ENCODE data around the gene RASSF4. TPM values are rescaled to one million over a fixed set of nuclear protein-coding genes. Genes with fewer than 3 reads are reported as not detected.

The RASSF4 gene
- polyA plus RNA-seq, 4 donors = 16.1 to 136 (median 51.8) TPM

DNA sequence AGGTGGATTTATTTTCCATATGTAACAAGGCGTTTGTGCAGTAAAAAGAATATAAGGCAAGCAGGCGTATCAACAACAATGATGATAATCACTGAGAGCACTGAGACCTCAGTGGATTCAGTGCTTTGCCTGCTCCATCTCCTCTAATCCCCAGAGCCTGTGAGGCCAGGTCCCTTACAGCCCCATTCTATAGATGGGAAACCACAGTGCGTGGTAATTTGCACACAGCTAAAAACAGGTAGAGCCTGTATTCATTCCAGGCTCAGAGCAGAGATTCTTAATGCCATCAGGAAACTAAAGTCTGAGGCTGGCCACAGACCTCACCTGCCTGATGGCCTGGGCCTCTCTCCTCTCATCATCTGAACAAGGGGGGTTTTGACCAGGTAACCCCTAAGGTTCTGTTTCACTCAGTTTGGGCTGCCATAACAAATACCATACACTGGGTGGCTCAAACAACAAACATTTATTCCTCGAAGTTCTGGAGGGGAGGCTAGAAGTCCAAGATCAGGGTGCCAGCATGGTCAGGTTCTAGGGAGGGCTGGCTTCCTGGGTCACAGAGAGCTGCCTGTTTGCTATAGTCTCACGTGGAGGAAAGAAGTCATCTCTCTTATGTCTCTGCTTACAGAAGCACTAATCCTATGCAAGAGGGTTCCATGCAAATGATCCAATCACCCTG is 10.3 kb upstream of the RASSF4 start:
- H3K27me3 ChIP-seq (ENCODE audit: control insufficient read depth in 3 of 3, insufficient read depth in 3 of 3, low read length in 3 of 3) = no peaks in the 10 kb centered on the region
- no peaks in the 10 kb centered on the region for H3K9me3 ChIP-seq (ENCODE audit: control insufficient read depth in 2 of 2, insufficient read depth in 1 of 2, low read depth in 1 of 2, low read length in 1 of 2)
- peaks cover 0 to 2% (median 2%) of the 10 kb centered on the region in 3 donors for H3K36me3 ChIP-seq (ENCODE audit: control insufficient read depth in 3 of 3, insufficient read depth in 2 of 3, low read depth in 1 of 3, low read length in 3 of 3)
- WGBS, 3 donors = 63 to 69% (median 64%) methylated on average over 5 of the region's 5 CpGs
- peaks cover 2 to 45% (median 5%) of the 10 kb centered on the region in 3 donors for H3K4me1 ChIP-seq (ENCODE audit: control insufficient read depth in 3 of 3, insufficient read depth in 2 of 3, low read depth in 1 of 3, low read length in 2 of 3)
- no peak for DNase-seq
- no peak for FAIRE-seq
- no peak overlapping the region for H3K4me3 ChIP-seq (ENCODE audit: low read depth in 1 of 3, low read length in 3 of 3)
- H3K27ac ChIP-seq (ENCODE audit: low read depth in 1 of 3, low read length in 2 of 3) = peak overlapping the region in 1 of 3 donors; percentile 73

DNA sequence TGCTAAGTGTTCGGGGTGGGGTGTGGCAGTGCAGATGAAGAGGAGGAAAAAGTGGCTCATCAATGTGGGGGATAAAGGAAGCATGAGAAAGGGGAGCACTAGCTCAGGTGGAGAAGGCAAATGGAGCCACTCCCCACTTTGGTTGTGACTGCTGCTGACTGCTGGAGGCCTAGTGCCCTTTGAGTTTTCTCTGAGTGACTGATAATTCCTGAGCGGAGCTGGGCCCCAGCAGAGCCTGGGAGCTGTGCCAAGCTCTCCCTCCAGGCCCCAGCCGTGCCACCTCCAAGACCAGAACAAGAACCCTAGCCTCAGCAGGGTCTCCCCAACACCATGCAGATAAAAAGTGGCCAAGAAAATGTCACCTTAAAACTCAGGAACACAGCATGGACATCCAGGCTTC is 9.7 kb upstream of the RASSF4 start:
- no peaks in the 10 kb centered on the region for H3K9me3 ChIP-seq (ENCODE audit: control insufficient read depth in 2 of 2, insufficient read depth in 1 of 2, low read depth in 1 of 2, low read length in 1 of 2)
- peaks cover 2 to 45% (median 5%) of the 10 kb centered on the region in 3 donors for H3K4me1 ChIP-seq (ENCODE audit: control insufficient read depth in 3 of 3, insufficient read depth in 2 of 3, low read depth in 1 of 3, low read length in 2 of 3)
- peak; percentile 64 to 72 for DNase-seq
- H3K4me3 ChIP-seq (ENCODE audit: low read depth in 1 of 3, low read length in 3 of 3) = no peak overlapping the region
- FAIRE-seq = no peak
- peak overlapping the region in 1 of 3 donors; percentile 73 for H3K27ac ChIP-seq (ENCODE audit: low read depth in 1 of 3, low read length in 2 of 3)
- H3K36me3 ChIP-seq (ENCODE audit: control insufficient read depth in 3 of 3, insufficient read depth in 2 of 3, low read depth in 1 of 3, low read length in 3 of 3) = peaks cover 0 to 5% (median 2%) of the 10 kb centered on the region in 3 donors
- H3K27me3 ChIP-seq (ENCODE audit: control insufficient read depth in 3 of 3, insufficient read depth in 3 of 3, low read length in 3 of 3) = no peaks in the 10 kb centered on the region
- WGBS, 3 donors = 6 to 55% (median 37%) methylated on average over 3 of the region's 3 CpGs

DNA sequence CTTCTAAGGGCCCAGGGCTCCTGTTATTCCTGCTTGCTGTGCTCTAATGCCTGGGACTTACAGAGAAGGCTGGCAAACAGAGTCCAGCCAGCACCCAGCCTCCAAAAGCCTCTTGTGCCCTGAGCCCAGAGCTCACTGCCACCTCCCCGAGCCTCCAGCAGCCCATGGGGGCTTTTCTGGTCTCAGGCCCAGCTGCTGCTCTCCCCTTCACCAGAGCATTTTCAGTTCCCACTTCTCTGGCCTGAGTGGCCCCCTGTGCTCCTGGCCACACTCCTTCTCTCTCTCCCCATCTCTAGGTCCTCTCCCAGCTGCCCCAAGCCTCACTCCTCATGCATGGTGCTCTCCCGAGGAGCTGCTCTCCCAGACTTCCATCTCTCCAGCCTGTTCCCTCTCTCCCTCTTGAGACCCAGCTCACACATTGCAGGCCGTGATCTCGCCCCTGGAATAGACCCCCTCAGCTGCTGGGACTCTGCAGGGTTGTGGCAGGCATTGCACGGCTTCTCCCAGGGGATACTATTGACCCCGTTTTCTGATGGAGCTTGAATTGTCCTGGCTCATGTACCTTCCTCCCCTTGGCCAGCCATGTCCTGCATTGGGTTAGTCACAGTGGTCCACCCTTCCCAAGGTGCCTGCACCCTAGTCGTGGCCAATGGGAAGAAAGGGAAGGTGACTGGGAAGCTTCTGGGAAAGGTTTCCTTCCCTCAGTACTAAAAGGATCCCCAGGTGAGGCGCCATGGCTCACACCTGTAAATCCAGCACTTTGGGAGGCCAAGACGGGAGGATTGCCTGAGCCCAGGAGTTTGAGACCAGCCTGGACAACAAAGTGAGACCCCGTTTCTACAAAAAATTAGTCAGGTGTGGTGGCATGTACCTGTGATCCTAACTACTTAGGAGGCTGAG is 9.0 kb upstream of the RASSF4 start:
- H3K27ac ChIP-seq (ENCODE audit: low read depth in 1 of 3, low read length in 2 of 3) = peak overlapping the region in 1 of 3 donors; percentile 73
- DNase-seq (no peak), FAIRE-seq (no peak)
- WGBS, 3 donors = 89 to 92% (median 89%) methylated on average over 10 of the region's 10 CpGs
- no peaks in the 10 kb centered on the region for H3K9me3 ChIP-seq (ENCODE audit: control insufficient read depth in 2 of 2, insufficient read depth in 1 of 2, low read depth in 1 of 2, low read length in 1 of 2)
- no peaks in the 10 kb centered on the region for H3K27me3 ChIP-seq (ENCODE audit: control insufficient read depth in 3 of 3, insufficient read depth in 3 of 3, low read length in 3 of 3)
- peaks cover 0 to 5% (median 2%) of the 10 kb centered on the region in 3 donors for H3K36me3 ChIP-seq (ENCODE audit: control insufficient read depth in 3 of 3, insufficient read depth in 2 of 3, low read depth in 1 of 3, low read length in 3 of 3)
- peaks cover 2 to 45% (median 5%) of the 10 kb centered on the region in 3 donors for H3K4me1 ChIP-seq (ENCODE audit: control insufficient read depth in 3 of 3, insufficient read depth in 2 of 3, low read depth in 1 of 3, low read length in 2 of 3)
- no peak overlapping the region for H3K4me3 ChIP-seq (ENCODE audit: low read depth in 1 of 3, low read length in 3 of 3)

DNA sequence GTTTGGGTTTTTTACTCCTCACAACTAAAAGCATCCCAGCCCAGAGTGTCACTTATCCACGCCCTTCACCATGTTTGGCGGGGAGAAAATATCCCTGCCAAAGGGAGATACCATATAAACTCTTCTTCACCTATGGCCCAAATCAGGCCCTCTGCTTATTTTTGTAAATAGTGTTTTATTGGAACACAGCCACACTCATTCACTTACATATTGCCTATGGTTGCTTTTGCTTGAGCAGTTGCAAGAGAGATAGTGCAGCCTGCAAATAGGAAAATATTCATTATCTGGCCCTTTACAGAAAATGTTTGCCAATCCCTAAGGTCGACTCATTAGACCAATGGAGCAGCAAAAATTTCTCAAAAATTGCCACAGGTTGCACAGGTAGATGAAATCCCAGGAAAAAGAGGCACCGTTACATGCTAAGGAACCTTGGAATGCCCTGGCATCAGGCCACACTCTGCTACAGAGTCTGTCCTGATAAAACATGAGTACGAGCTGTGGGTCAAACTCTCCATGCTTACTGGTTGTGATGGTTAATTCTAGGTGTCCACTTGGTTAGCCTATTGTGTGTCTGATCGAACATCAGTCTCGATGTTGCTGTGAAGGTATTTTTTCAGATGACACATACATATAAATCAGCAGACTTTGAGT is 7.9 kb upstream of the RASSF4 start:
- DNase-seq (no peak), FAIRE-seq (no peak)
- Histone ChIP-seq H3K4me1 (ENCODE audit: control insufficient read depth in 3 of 3, insufficient read depth in 2 of 3, low read depth in 1 of 3, low read length in 2 of 3) (peaks cover 2 to 38% (median 5%) of the 10 kb centered on the region in 3 donors), H3K9me3 (ENCODE audit: control insufficient read depth in 2 of 2, insufficient read depth in 1 of 2, low read depth in 1 of 2, low read length in 1 of 2) (peaks cover 0 to 2% of the 10 kb centered on the region in 2 donors), H3K36me3 (ENCODE audit: control insufficient read depth in 3 of 3, insufficient read depth in 2 of 3, low read depth in 1 of 3, low read length in 3 of 3) (peaks cover 0 to 13% (median 2%) of the 10 kb centered on the region in 3 donors), H3K4me3 (ENCODE audit: low read depth in 1 of 3, low read length in 3 of 3) (no peak overlapping the region), H3K27me3 (ENCODE audit: control insufficient read depth in 3 of 3, insufficient read depth in 3 of 3, low read length in 3 of 3) (no peaks in the 10 kb centered on the region), H3K27ac (ENCODE audit: low read depth in 1 of 3, low read length in 2 of 3) (no peak overlapping the region)
- 73 to 84% (median 76%) methylated on average over 7 of the region's 7 CpGs for WGBS, 3 donors

DNA sequence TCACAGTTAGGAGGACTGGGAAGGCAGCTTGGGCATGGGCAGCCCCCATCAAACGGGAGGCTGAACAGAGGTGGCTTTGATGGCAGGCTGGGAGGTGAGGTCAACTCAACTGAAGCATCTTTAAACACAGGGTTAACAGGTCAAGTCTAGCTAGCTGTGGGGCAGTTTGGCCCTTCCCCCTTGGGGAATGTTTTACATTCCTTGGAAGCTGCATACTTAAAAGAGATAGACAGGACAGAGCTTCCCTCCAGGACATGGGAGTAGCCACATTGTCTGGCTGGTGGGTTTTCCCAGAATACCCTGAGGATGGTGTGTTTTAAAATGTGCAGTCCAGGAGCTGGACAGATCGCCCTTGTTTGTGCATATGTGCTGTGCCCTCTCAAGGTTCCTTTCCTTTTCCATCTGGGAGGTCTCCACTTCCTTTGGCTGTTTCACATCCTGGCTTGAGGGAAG is 6.8 kb upstream of the RASSF4 start:
- Histone ChIP-seq H3K4me1 (ENCODE audit: control insufficient read depth in 3 of 3, insufficient read depth in 2 of 3, low read depth in 1 of 3, low read length in 2 of 3) (peaks cover 2 to 40% (median 7%) of the 10 kb centered on the region in 3 donors), H3K9me3 (ENCODE audit: control insufficient read depth in 2 of 2, insufficient read depth in 1 of 2, low read depth in 1 of 2, low read length in 1 of 2) (peaks cover 0 to 3% of the 10 kb centered on the region in 2 donors), H3K36me3 (ENCODE audit: control insufficient read depth in 3 of 3, insufficient read depth in 2 of 3, low read depth in 1 of 3, low read length in 3 of 3) (peaks cover 0 to 14% (median 2%) of the 10 kb centered on the region in 3 donors), H3K4me3 (ENCODE audit: low read depth in 1 of 3, low read length in 3 of 3) (no peak overlapping the region), H3K27me3 (ENCODE audit: control insufficient read depth in 3 of 3, insufficient read depth in 3 of 3, low read length in 3 of 3) (no peaks in the 10 kb centered on the region), H3K27ac (ENCODE audit: low read depth in 1 of 3, low read length in 2 of 3) (no peak overlapping the region)
- FAIRE-seq (no peak), DNase-seq (no peak)
- 63 to 82% (median 69%) methylated on average over 2 of the region's 2 CpGs for WGBS, 3 donors

DNA sequence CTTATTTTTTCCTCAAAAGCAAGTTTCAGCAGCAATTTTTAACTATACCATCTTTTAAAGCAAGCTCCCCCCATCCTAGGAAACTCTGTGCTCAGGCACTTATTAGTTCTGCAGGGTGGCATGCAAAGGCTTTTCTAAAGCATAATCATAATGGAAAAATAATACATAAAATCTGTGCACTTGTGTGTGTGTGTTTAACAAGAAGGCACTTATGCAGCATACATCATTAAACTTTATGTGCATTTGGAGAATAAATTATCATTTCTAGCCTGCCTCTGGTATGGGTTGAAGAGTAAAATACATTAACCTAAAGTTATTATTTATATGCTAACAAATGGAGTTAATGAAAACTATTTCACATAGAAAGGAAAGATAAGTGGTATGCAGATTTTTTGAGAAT is 5.6 kb upstream of the RASSF4 start:
- H3K27ac ChIP-seq (ENCODE audit: low read depth in 1 of 3, low read length in 2 of 3) = no peak overlapping the region
- peaks cover 0 to 3% of the 10 kb centered on the region in 2 donors for H3K9me3 ChIP-seq (ENCODE audit: control insufficient read depth in 2 of 2, insufficient read depth in 1 of 2, low read depth in 1 of 2, low read length in 1 of 2)
- H3K27me3 ChIP-seq (ENCODE audit: control insufficient read depth in 3 of 3, insufficient read depth in 3 of 3, low read length in 3 of 3) = no peaks in the 10 kb centered on the region
- no peak overlapping the region for H3K4me3 ChIP-seq (ENCODE audit: low read depth in 1 of 3, low read length in 3 of 3)
- H3K4me1 ChIP-seq (ENCODE audit: control insufficient read depth in 3 of 3, insufficient read depth in 2 of 3, low read depth in 1 of 3, low read length in 2 of 3) = peaks cover 7 to 42% (median 8%) of the 10 kb centered on the region in 3 donors
- DNase-seq (no peak), FAIRE-seq (no peak)
- peaks cover 0 to 14% (median 2%) of the 10 kb centered on the region in 3 donors for H3K36me3 ChIP-seq (ENCODE audit: control insufficient read depth in 3 of 3, insufficient read depth in 2 of 3, low read depth in 1 of 3, low read length in 3 of 3)

DNA sequence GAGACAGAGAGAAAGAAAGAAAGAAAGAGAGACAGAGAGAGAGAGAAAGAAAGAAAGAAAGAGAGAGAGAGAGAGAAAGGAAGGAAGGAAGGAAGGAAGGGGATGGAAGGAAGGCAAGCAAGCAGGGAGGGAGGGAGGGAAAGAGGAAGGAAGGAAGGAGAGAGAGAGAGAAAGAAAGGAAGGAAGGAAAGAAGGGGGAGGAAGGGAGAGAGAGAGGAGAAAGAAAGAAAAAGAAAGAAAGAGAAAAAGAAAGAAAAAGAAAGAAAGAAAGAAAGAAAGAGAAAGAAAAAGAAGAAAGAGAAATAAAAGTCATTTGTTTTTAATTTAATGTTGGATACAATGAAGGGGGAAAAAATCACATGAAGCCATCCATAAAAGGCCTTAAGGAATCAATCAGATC is 4.6 kb upstream of the RASSF4 start:
- Histone ChIP-seq H3K9me3 (ENCODE audit: control insufficient read depth in 2 of 2, insufficient read depth in 1 of 2, low read depth in 1 of 2, low read length in 1 of 2) (peaks cover 0 to 3% of the 10 kb centered on the region in 2 donors), H3K36me3 (ENCODE audit: control insufficient read depth in 3 of 3, insufficient read depth in 2 of 3, low read depth in 1 of 3, low read length in 3 of 3) (peaks cover 0 to 14% (median 2%) of the 10 kb centered on the region in 3 donors), H3K4me3 (ENCODE audit: low read depth in 1 of 3, low read length in 3 of 3) (no peak overlapping the region), H3K27me3 (ENCODE audit: control insufficient read depth in 3 of 3, insufficient read depth in 3 of 3, low read length in 3 of 3) (no peaks in the 10 kb centered on the region), H3K4me1 (ENCODE audit: control insufficient read depth in 3 of 3, insufficient read depth in 2 of 3, low read depth in 1 of 3, low read length in 2 of 3) (peaks cover 4 to 35% (median 8%) of the 10 kb centered on the region in 3 donors), H3K27ac (ENCODE audit: low read depth in 1 of 3, low read length in 2 of 3) (no peak overlapping the region)
- DNase-seq (no peak), FAIRE-seq (no peak)

DNA sequence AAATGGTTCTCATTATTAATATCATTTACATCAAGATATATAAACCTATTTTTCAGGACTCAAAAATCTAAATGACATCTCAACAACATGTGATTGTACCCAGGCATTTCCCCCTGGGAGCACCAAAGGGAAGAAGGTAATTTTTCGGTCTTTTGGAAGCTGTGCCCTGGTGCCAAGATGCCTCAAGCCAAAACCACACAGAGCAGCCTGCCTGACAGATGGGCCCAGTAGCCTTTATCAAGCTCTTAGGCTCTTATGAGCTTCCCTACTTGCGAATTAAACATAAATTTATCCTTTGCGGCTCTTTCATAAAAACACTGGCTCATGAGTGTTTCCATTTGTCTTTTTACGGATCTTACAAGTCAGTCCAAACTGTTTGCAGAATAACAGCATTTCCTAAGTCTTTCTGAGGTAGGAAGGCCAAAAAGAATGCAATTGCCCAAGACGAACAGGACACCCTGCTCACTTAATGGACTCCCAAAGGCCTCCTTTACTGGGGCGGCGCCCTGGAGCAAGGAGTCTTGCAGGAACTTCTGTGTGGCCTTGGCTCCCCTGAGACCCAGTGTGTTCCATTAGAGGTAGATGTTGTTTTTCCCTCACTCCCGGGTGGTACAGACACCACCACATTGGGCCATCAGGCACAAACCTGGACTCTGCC is 4.1 kb upstream of the RASSF4 start:
- no peak for DNase-seq
- Histone ChIP-seq H3K9me3 (ENCODE audit: control insufficient read depth in 2 of 2, insufficient read depth in 1 of 2, low read depth in 1 of 2, low read length in 1 of 2) (peaks cover 0 to 3% of the 10 kb centered on the region in 2 donors), H3K36me3 (ENCODE audit: control insufficient read depth in 3 of 3, insufficient read depth in 2 of 3, low read depth in 1 of 3, low read length in 3 of 3) (peaks cover 0 to 14% (median 2%) of the 10 kb centered on the region in 3 donors), H3K27me3 (ENCODE audit: control insufficient read depth in 3 of 3, insufficient read depth in 3 of 3, low read length in 3 of 3) (no peaks in the 10 kb centered on the region), H3K4me1 (ENCODE audit: control insufficient read depth in 3 of 3, insufficient read depth in 2 of 3, low read depth in 1 of 3, low read length in 2 of 3) (peaks cover 2 to 35% (median 11%) of the 10 kb centered on the region in 3 donors), H3K27ac (ENCODE audit: low read depth in 1 of 3, low read length in 2 of 3) (no peak overlapping the region), H3K4me3 (ENCODE audit: low read depth in 1 of 3, low read length in 3 of 3) (no peak overlapping the region)
- FAIRE-seq = no peak
- WGBS, 3 donors = 88 to 93% (median 92%) methylated on average over 8 of the region's 8 CpGs

Measured in small intestine (tissue), 7 donors.